GM19099 (cell line): ENCODE measurements around the gene EDDM13.

Source experiments
- POLR2A ChIP-seq: IDR thresholded peaks from 3 replicates; pipeline ENCODE4 v1.6.1; 2011; ENCODE audit warnings: low read depth; ENCODE audit not compliant: insufficient read length; ENCODE audit errors: extremely low read depth

EDDM13 gene

GRCh38 chr19:56351208-56351607 lies 78.7 kb downstream of the EDDM13 start:
- TF ChIP-seq POLR2A: no peak

DNA sequence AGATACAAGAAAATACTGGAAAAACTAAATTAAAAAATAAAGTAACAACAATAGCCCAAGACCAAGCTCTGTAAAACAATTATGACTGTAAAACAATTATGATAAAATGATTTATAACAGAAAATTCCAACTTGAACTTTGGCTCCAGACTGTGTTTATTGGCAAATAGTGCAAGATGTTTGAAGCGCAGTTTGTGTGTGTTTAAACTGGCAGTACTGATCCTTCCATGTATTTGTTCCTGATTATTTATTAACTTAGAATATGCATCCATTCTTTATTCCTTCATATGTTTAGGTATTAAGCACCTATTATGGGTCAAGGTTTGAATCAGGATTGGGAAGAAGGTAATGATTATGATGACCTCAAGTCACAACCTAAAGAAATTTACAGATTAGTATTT lies 83.0 kb downstream of the EDDM13 start:
- no peak for TF ChIP-seq POLR2A

DNA sequence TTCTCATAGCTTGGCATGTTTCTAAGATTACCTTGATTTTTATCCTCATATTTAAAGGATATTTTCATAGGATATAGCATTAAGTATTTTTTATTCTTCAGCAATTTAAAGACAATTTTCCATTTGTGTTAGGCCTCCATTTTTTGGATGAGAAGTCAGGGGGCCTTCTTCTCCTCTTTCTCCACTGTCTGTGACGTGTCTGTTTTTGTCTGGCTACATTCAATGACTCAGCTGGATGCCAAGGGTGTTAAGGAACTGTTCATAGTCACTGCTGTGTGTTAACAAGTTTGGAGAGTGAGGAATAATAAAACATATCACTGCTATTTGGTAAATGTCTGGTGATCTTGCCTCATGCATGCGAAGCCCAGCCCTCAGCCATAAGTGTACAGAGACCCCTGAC lies 84.4 kb downstream of the EDDM13 start:
- TF ChIP-seq POLR2A: no peak
